Right renal pelvis (tissue), 4 donors: ENCODE data around the gene NR2F6. TPM values are rescaled to one million over a fixed set of nuclear protein-coding genes. Genes with fewer than 3 reads are reported as not detected.

Experiments used
- DNase-seq, 4 donors: peaks; one replicate each; pipeline ENCODE4 v3.0.0-alpha.2; 2013; ENCODE audit warnings: low read depth in 4 of 4, low spot score in 3 of 4, missing footprints in 1 of 4
- polyA plus RNA-seq, 4 donors: library from polyadenylated mRNA; unstranded; fragments of 120-200 nt; gene quantifications; one replicate each; pipeline ENCODE4 v1.2.1, GENCODE V29; 2013; ENCODE audit not compliant: insufficient read length in 4 of 4

Gene NR2F6
- polyA plus RNA-seq, 4 donors = 38.8 to 59.8 (median 40.6) TPM

GRCh38 chr19:17183271-17183761 is 62.4 kb downstream of the NR2F6 start:
- no peak for DNase-seq

Other genes with a start within 250 kb of the NR2F6 start
- 10 to 100 TPM; 35.9 to 50.0 (median 41.7) TPM for gene CPAMD8, start 219.1 kb downstream of the NR2F6 start, polyA plus RNA-seq
- 10 to 100 TPM; 11.9 to 14.1 (median 12.4) TPM for gene HAUS8, start 170.5 kb downstream of the NR2F6 start, polyA plus RNA-seq
- gene MYO9B, start 170.1 kb downstream of the NR2F6 start, polyA plus RNA-seq = 10 to 100 TPM; 40.6 to 51.6 (median 48.8) TPM
- gene USE1, start 30.6 kb downstream of the NR2F6 start, polyA plus RNA-seq = 10 to 100 TPM; 26.5 to 30.6 (median 29.7) TPM
- gene OCEL1, start 19.7 kb downstream of the NR2F6 start, polyA plus RNA-seq = 10 to 100 TPM; 19.5 to 27.8 (median 23.6) TPM
- gene USHBP1, start 18.8 kb upstream of the NR2F6 start, polyA plus RNA-seq = 1 to 10 TPM; 5.6 to 7.3 (median 6.3) TPM
- 100 to 1,000 TPM in 2 of 4 donors, 10 to 100 TPM in 2; 93.4 to 109 (median 99.6) TPM for gene BABAM1, start 21.5 kb upstream of the NR2F6 start, polyA plus RNA-seq
- gene ANKLE1, start 36.0 kb upstream of the NR2F6 start, polyA plus RNA-seq = under 1 TPM; 0.60 to 0.91 (median 0.83) TPM
- 10 to 100 TPM in 1 of 4 donors, 1 to 10 TPM in 3; 7.6 to 14.2 (median 8.3) TPM for gene ABHD8, start 57.5 kb upstream of the NR2F6 start, polyA plus RNA-seq
- gene MRPL34, start 60.0 kb upstream of the NR2F6 start, polyA plus RNA-seq = 10 to 100 TPM; 47.7 to 63.3 (median 51.3) TPM
- gene DDA1, start 63.6 kb upstream of the NR2F6 start, polyA plus RNA-seq = 10 to 100 TPM; 35.1 to 43.4 (median 36.9) TPM
- gene ANO8, start 88.9 kb upstream of the NR2F6 start, polyA plus RNA-seq = 10 to 100 TPM in 3 of 4 donors, 1 to 10 TPM in 1; 9.2 to 14.1 (median 10.3) TPM
- 10 to 100 TPM; 15.3 to 20.8 (median 18.7) TPM for gene GTPBP3, start 91.6 kb upstream of the NR2F6 start, polyA plus RNA-seq
- 100 to 1,000 TPM; 178 to 215 (median 198) TPM for gene PLVAP, start 131.4 kb upstream of the NR2F6 start, polyA plus RNA-seq
- 1 to 10 TPM in 3 of 4 donors, under 1 TPM in 1; 0.76 to 1.8 (median 1.5) TPM for gene CCDC194, start 148.3 kb upstream of the NR2F6 start, polyA plus RNA-seq
- gene BST2, start 159.7 kb upstream of the NR2F6 start, polyA plus RNA-seq = 100 to 1,000 TPM in 3 of 4 donors, 10 to 100 TPM in 1; 81.8 to 143 (median 122) TPM
- gene MVB12A, start 174.1 kb upstream of the NR2F6 start, polyA plus RNA-seq = 10 to 100 TPM; 61.5 to 87.9 (median 62.8) TPM
- 1 to 10 TPM; 2.2 to 3.5 (median 2.8) TPM for gene TMEM221, start 202.7 kb upstream of the NR2F6 start, polyA plus RNA-seq
- under 1 TPM in 2 of 4 donors, not detected in 2; 0.12 to 0.29 TPM for gene NXNL1, start 215.0 kb upstream of the NR2F6 start, polyA plus RNA-seq
- gene SLC27A1, start 224.6 kb upstream of the NR2F6 start, polyA plus RNA-seq = 10 to 100 TPM; 12.0 to 17.0 (median 13.3) TPM